Ascending aorta (tissue), 2 donors: Measurements from ENCODE around the gene ELFN1. TPM values are rescaled to one million over a fixed set of nuclear protein-coding genes. Genes with fewer than 3 reads are reported as not detected.

ENCODE experiments used
- DNase-seq, 2 donors: peaks; one replicate each; pipeline ENCODE4 v3.0.0-alpha.2; 2019; ENCODE audit warnings: low spot score in 2 of 2
- H3K27ac ChIP-seq, 2 donors: fragments of 200-600 bp; sonication (generic); one replicate each; pipeline ENCODE4 v1.5.1; 2016 to 2017; ENCODE audit warnings: mild to moderate bottlenecking in 1 of 2
- H3K27me3 ChIP-seq: fragments of 200-600 bp; sonication (generic); one replicate; pipeline ENCODE4 v1.5.1; 2017
- H3K36me3 ChIP-seq, 2 donors: fragments of 200-600 bp; sonication (generic); one replicate each; pipeline ENCODE4 v1.5.1; 2016
- H3K4me1 ChIP-seq, 2 donors: fragments of 200-600 bp; sonication (generic); one replicate each; pipeline ENCODE4 v1.5.1; 2016 to 2017; ENCODE audit warnings: mild to moderate bottlenecking in 1 of 2
- H3K4me3 ChIP-seq, 2 donors: fragments of 200-600 bp; sonication (generic); one replicate each; pipeline ENCODE4 v1.5.1; 2016 to 2017; ENCODE audit warnings: mild to moderate bottlenecking in 1 of 2
- H3K9me3 ChIP-seq, 2 donors: fragments of 200-600 bp; sonication (generic); one replicate each; pipeline ENCODE4 v1.5.1; 2016
- CTCF ChIP-seq, 3 experiments: fragments of 200-600 bp in 2 of 3; fragments of 450-650 bp in 1 of 3; sonication (generic) in 2 of 3; IDR thresholded peaks; one replicate each; pipeline ENCODE4 v1.5.1; 2016 to 2019; ENCODE audit warnings: antibody characterized with exemption in 3 of 3, mild to moderate bottlenecking in 1 of 3, moderate library complexity in 1 of 3
- intact Hi-C: fragments of 100-400 bp; cut with DNase I; formaldehyde crosslinking; loops from one replicate; pipeline ENCODE4 v1.15.1; 2023
- total RNA-seq: library from RNA; depleted of rRNA; stranded (reverse); fragments of >200 nt; gene quantifications from one replicate; pipeline ENCODE4 v1.1.0, GENCODE V29; 2016

ELFN1 gene
- total RNA-seq, 1 donor from 2014 or later: 7.3 TPM

DNA sequence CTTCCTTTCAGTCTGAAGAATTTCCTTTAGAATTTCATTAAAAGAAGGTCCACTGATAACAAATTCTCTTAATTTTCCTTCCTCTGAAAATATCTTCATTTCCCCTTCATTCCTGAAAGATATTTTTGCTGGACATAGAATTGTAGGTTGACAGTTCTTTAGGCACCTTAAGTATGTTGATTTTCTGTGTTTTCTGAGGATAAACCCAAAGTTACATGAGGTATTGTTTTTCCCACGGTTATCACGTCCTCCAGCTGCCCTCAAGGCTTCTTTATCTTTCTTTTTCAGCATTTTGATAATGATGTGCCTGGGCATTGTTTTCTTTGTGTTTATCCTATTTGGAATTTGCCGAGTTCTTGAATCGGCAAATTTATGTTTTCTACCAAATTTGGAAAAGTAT, 105.3 kb downstream of the ELFN1 start:
- no peaks in the 10 kb centered on the region for H3K4me1 ChIP-seq
- no peaks in the 10 kb centered on the region for H3K36me3 ChIP-seq
- no peak overlapping the region for H3K4me3 ChIP-seq
- no peak for DNase-seq
- H3K27ac ChIP-seq: no peak overlapping the region
- no peaks in the 10 kb centered on the region for H3K27me3 ChIP-seq
- peaks cover 0 to 7% of the 10 kb centered on the region in 2 donors for H3K9me3 ChIP-seq
- intact Hi-C loops: no loop called here
- TF ChIP-seq CTCF (IDR thresholded peaks at IDR 0.05): no peak

DNA sequence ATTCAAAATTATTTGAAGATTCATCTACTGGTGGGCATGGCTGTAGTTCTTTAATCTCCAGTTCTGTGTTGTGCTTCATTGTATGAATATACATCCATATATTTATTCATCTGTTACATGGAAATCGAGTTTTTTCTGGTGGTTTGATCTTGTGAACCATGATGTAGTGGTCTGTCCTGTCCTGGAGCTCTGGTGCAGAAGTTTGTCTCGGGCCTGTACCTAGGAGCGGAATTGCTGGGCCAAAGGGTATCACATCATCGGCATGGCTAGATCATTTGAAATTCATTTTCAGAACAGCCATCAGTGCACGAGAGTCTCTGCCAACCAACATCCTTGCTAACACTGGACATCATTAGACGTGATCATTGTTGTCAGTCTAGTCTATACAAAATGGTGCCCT, 107.0 kb downstream of the ELFN1 start:
- intact Hi-C loops: no loop called here
- H3K27ac ChIP-seq: no peak overlapping the region
- no peak for TF ChIP-seq CTCF (IDR thresholded peaks at IDR 0.05)
- DNase-seq: no peak
- no peak overlapping the region for H3K4me3 ChIP-seq
- no peaks in the 10 kb centered on the region for H3K36me3 ChIP-seq
- no peaks in the 10 kb centered on the region for H3K27me3 ChIP-seq
- H3K9me3 ChIP-seq: peaks cover 0 to 7% of the 10 kb centered on the region in 2 donors
- H3K4me1 ChIP-seq: no peaks in the 10 kb centered on the region

- H3K27me3 ChIP-seq: no peaks in the 10 kb centered on the region
- no peak for DNase-seq
- H3K27ac ChIP-seq: no peak overlapping the region
- H3K4me1 ChIP-seq: no peaks in the 10 kb centered on the region
- H3K4me3 ChIP-seq: no peak overlapping the region
- TF ChIP-seq CTCF (IDR thresholded peaks at IDR 0.05): no peak
- intact Hi-C loops: no loop called here
- peaks cover 0 to 7% of the 10 kb centered on the region in 2 donors for H3K9me3 ChIP-seq
- no peaks in the 10 kb centered on the region for H3K36me3 ChIP-seq
Observed at GRCh38 chr7:1779445-1779844, 109.4 kb downstream of the ELFN1 start.

DNA sequence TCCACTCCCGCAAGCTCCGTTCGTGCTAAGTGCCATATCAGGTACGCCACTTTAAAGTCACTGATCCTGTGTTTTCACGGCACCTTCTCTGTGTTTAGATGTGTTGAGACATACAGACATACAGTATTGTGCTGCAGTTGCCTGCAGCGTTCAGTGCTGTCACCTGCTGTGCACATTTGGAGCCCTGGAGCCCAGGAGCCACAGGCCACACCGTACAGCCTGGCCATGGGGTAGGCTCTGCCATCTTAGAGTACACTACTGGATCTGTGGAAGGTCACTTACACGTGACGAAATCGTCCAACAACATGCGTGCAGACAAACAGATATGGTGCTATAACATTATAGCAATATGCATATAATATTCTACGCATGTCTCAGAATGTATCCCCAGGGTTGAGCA, 111.3 kb downstream of the ELFN1 start:
- intact Hi-C loops: no loop called here

DNA sequence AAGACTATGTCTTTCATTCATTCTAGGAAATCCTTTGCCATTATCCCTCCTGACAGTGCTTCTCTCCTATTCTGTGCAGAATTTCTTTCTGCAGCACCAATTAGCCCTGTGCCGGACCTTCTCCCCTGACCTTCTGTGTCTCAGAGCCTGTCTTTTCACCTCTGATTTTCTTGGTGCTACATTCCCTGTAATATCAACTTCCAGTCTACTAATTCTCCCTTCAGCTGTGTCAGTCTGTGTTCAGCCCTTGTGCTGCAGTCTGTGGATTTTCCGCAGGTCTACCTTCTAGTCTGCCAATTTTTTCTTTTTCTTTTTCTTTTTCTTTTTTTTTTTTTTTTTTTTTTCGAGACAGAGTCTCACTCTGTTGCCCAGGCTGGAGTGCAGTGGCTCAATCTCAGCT, 115.8 kb downstream of the ELFN1 start:
- no peak for DNase-seq
- TF ChIP-seq CTCF (IDR thresholded peaks at IDR 0.05): no peak
- Histone ChIP-seq H3K4me3 (no peak overlapping the region), H3K36me3 (no peaks in the 10 kb centered on the region), H3K27me3 (no peaks in the 10 kb centered on the region), H3K4me1 (no peaks in the 10 kb centered on the region), H3K9me3 (peaks cover 0 to 14% of the 10 kb centered on the region in 2 donors), H3K27ac (no peak overlapping the region)
- intact Hi-C loops: no loop called here

More for the DNA sequence above, 111.3 kb downstream of the ELFN1 start:
- DNase-seq: no peak
- Histone ChIP-seq H3K4me3 (no peak overlapping the region), H3K4me1 (no peaks in the 10 kb centered on the region), H3K36me3 (no peaks in the 10 kb centered on the region), H3K27me3 (no peaks in the 10 kb centered on the region), H3K9me3 (peaks cover 0 to 13% of the 10 kb centered on the region in 2 donors), H3K27ac (no peak overlapping the region)
- TF ChIP-seq CTCF (IDR thresholded peaks at IDR 0.05): no peak

DNA sequence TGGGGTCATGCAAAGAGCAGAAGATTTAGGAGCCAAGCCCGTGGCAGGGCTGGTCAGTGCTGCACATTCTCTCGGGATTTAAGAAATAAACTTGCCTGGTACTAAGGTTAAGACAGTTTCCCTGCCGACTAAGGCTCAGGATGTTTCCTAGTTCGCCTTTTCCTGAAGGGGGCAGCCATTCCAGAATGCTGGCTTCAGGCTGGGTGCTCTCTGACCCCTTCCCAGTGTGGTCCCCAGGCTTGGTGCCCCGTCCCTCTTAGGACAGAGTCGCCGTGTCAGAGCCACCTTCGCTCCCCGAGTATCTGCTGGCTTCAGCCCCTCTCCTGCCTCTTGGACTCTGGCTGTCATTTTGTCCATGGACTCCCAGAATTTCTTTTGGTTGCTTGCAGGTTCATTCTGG, 117.2 kb downstream of the ELFN1 start:
- DNase-seq: no peak

More for the DNA sequence above, 117.2 kb downstream of the ELFN1 start:
- Histone ChIP-seq H3K9me3 (peaks cover 0 to 28% of the 10 kb centered on the region in 2 donors), H3K36me3 (no peaks in the 10 kb centered on the region), H3K4me1 (no peaks in the 10 kb centered on the region), H3K27me3 (no peaks in the 10 kb centered on the region), H3K27ac (no peak overlapping the region), H3K4me3 (no peak overlapping the region)
- no peak for TF ChIP-seq CTCF (IDR thresholded peaks at IDR 0.05)
- intact Hi-C loops: no loop called here
